ENCODE data around the gene FAH. TPM values are rescaled to one million over a fixed set of nuclear protein-coding genes. Genes with fewer than 3 reads are reported as not detected.

FAH gene
- total and polyA plus RNA-seq, 9 of the 15 experiments (the other 6 are each of a cell fraction or from before 2014, with no cell fraction given) = 66.8 to 310 (median 103) TPM

GRCh38 chr15:80151148-80151547, 1.7 kb upstream of the FAH start:
- Histone ChIP-seq H3K27ac (ENCODE audit: extremely low read depth, low read depth, low read length) (no peak overlapping the region; the same call in 2 of the 3 replicates), H3K4me2 (ENCODE audit: insufficient read depth, low read length) (peak overlapping the region; percentile 90), H3K9ac (ENCODE audit: insufficient read depth in 1 of 2, low read depth in 2 of 2, low read length in 2 of 2) (peak overlapping the region; percentile 53 to 84), H4K20me1 (replicated peaks; ENCODE audit: control insufficient read depth, insufficient read depth, low read length) (no peaks in the 10 kb centered on the region), H3K36me3 (ENCODE audit: control insufficient read depth, insufficient read depth, low read length) (peaks cover 9% of the 10 kb centered on the region; the same call in 1 of the 3 replicates), H3K9me3 (replicated peaks; ENCODE audit: control insufficient read depth, insufficient read depth, low read depth, low read length) (no peaks in the 10 kb centered on the region), H3K27me3 (ENCODE audit: control insufficient read depth in 2 of 2, insufficient read depth in 2 of 2, low read length in 2 of 2) (no peaks in the 10 kb centered on the region), H3K9me1 (ENCODE audit: control insufficient read depth, insufficient read depth, low read length) (no peaks in the 10 kb centered on the region), H3K79me2 (ENCODE audit: control insufficient read depth, insufficient read depth, low read length) (peaks cover 23% of the 10 kb centered on the region), H3K4me1 (replicated peaks in 1 of 2; ENCODE audit: control insufficient read depth in 2 of 2, insufficient read depth in 2 of 2, low read length in 2 of 2) (peaks cover 21 to 40% of the 10 kb centered on the region in 2 experiments), H2AFZ (ENCODE audit: low read depth, low read length) (peak overlapping the region; percentile 91), H3K4me3 (no peak overlapping the region)
- WGBS (ENCODE audit: insufficient coverage, low coverage, missing lambda C conversion rate) = 38% methylated on average over 6 of the region's 6 CpGs
- CTCF ChIA-PET (ENCODE audit: low intra/inter-chr PET ratio) = no interaction called here
- BruUV-seq (replicated peaks) = no TSS peak
- intact Hi-C loops (cut with micrococcal nuclease) = loop anchor here (10.0 kb wide), 1 partner anchor 256 kb away; the partner anchor contains the start of gene MTHFS
- no peak for FAIRE-seq
- DNase-seq (ENCODE audit: extremely low read depth in 1 of 4, low spot score in 3 of 4) = no peak
- in situ Hi-C loops (cut with MboI) = loop anchor here (25.0 kb wide), 1 partner anchor 264 kb away; the partner anchor contains the start of gene MTHFS
- ATAC-seq = no peak
- POLR2A ChIA-PET = interaction anchor here (0.6 to 2.2 kb wide), 5 partner anchors 9 to 67 kb away, joined by 3 to 6 read pairs (median 4); no protein-coding TSS in a partner anchor
- no peak for TF ChIP-seq DLX4 (CRISPR knock-in tag; IDR thresholded peaks at IDR 0.05)
- TF ChIP-seq ZSCAN29 (IDR thresholded peaks at IDR 0.05) = no peak
- no peak for TF ChIP-seq PHF20 (IDR thresholded peaks at IDR 0.05; ENCODE audit: partially characterized antibody)
- TF ChIP-seq HDAC3 (IDR thresholded peaks at IDR 0.05; ENCODE audit: borderline replicate concordance, partially characterized antibody) = no peak
- no peak for TF ChIP-seq ZNF24 (IDR thresholded peaks at IDR 0.05)
- no peak for TF ChIP-seq GTF2A2 (tag; IDR thresholded peaks at IDR 0.05)
- TF ChIP-seq ZNF444 (CRISPR knock-in tag; IDR thresholded peaks at IDR 0.05) = no peak
- TF ChIP-seq ZKSCAN3 (CRISPR knock-in tag; IDR thresholded peaks at IDR 0.05) = no peak
- no peak for TF ChIP-seq MXI1 (IDR thresholded peaks at IDR 0.05; ENCODE audit: low read depth, low read length)
- no peak for TF ChIP-seq FIP1L1 (IDR thresholded peaks at IDR 0.05; ENCODE audit: low read depth, low read length, poor library complexity, severe bottlenecking)
- no peak for TF ChIP-seq ZNF263 (CRISPR knock-in tag; IDR thresholded peaks at IDR 0.05; ENCODE audit: borderline replicate concordance)
- TF ChIP-seq ID3 (CRISPR knock-in tag; IDR thresholded peaks at IDR 0.05) = no peak
- no peak for TF ChIP-seq ID3 (tag; IDR thresholded peaks at IDR 0.05)
- TF ChIP-seq MED1 (CRISPR knock-in tag; IDR thresholded peaks at IDR 0.05; ENCODE audit: borderline replicate concordance) = no peak
- no peak for TF ChIP-seq E4F1 (CRISPR knock-in tag; IDR thresholded peaks at IDR 0.05; ENCODE audit: borderline replicate concordance)
- TF ChIP-seq, protein P1, sequence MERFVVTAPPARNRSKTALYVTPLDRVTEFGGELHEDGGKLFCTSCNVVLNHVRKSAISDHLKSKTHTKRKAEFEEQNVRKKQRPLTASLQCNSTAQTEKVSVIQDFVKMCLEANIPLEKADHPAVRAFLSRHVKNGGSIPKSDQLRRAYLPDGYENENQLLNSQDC (CRISPR knock-in tag; IDR thresholded peaks at IDR 0.05) = no peak
- TF ChIP-seq, protein P2, sequence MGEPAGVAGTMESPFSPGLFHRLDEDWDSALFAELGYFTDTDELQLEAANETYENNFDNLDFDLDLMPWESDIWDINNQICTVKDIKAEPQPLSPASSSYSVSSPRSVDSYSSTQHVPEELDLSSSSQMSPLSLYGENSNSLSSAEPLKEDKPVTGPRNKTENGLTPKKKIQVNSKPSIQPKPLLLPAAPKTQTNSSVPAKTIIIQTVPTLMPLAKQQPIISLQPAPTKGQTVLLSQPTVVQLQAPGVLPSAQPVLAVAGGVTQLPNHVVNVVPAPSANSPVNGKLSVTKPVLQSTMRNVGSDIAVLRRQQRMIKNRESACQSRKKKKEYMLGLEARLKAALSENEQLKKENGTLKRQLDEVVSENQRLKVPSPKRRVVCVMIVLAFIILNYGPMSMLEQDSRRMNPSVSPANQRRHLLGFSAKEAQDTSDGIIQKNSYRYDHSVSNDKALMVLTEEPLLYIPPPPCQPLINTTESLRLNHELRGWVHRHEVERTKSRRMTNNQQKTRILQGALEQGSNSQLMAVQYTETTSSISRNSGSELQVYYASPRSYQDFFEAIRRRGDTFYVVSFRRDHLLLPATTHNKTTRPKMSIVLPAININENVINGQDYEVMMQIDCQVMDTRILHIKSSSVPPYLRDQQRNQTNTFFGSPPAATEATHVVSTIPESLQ (CRISPR knock-in tag; IDR thresholded peaks at IDR 0.05) = no peak

Measured in K562 (cell line).